HG03442 (cell line): ENCODE measurements around the gene SORBS2.

ENCODE experiments used
- ATAC-seq: cut with Tn5 transposase; IDR thresholded peaks from one replicate; pipeline ENCODE4 v1.9.1; 2021; ENCODE audit warnings: mild to moderate bottlenecking, moderate library complexity; ENCODE audit not compliant: unreplicated experiment

SORBS2 gene

GRCh38 chr4:185742766-185743165 is 69.2 kb downstream of the SORBS2 start:
- peak; percentile 69 for ATAC-seq

GRCh38 chr4:185741795-185742194 is 70.2 kb downstream of the SORBS2 start:
- no peak for ATAC-seq

GRCh38 chr4:185740471-185740873 is 71.5 kb downstream of the SORBS2 start:
- no peak for ATAC-seq

- no peak for ATAC-seq
These were observed 73.2 kb downstream of the SORBS2 start for GRCh38 chr4:185738820-185739219.

GRCh38 chr4:185738038-185738552 is 73.9 kb downstream of the SORBS2 start:
- ATAC-seq: no peak

GRCh38 chr4:185737489-185738037 is 74.4 kb downstream of the SORBS2 start:
- ATAC-seq: no peak

- no peak for ATAC-seq
These were observed 75.1 kb downstream of the SORBS2 start for GRCh38 chr4:185736882-185737281.

- ATAC-seq: no peak
These were observed 76.1 kb downstream of the SORBS2 start for GRCh38 chr4:185735866-185736400.

GRCh38 chr4:185734930-185735329 is 77.1 kb downstream of the SORBS2 start:
- ATAC-seq: no peak

GRCh38 chr4:185734214-185734613 is 77.8 kb downstream of the SORBS2 start:
- peak; percentile 57 for ATAC-seq

GRCh38 chr4:185730849-185731608 is 81.0 kb downstream of the SORBS2 start:
- ATAC-seq: peak; percentile 61

GRCh38 chr4:185730387-185730786 is 81.6 kb downstream of the SORBS2 start:
- peak; percentile 38 for ATAC-seq

- no peak for ATAC-seq
These were observed 82.6 kb downstream of the SORBS2 start for GRCh38 chr4:185729391-185729804.

GRCh38 chr4:185728893-185729292 is 83.1 kb downstream of the SORBS2 start:
- ATAC-seq: no peak

- no peak for ATAC-seq
These were observed 85.1 kb downstream of the SORBS2 start for GRCh38 chr4:185726931-185727330.

GRCh38 chr4:185723631-185724260 is 88.2 kb downstream of the SORBS2 start:
- ATAC-seq: no peak

GRCh38 chr4:185722029-185722316 is 90.0 kb downstream of the SORBS2 start:
- ATAC-seq: no peak

- no peak for ATAC-seq
These were observed 90.6 kb downstream of the SORBS2 start for GRCh38 chr4:185721190-185722028.

- no peak for ATAC-seq
These were observed 92.5 kb downstream of the SORBS2 start for GRCh38 chr4:185719500-185719858.

GRCh38 chr4:185718578-185719499 is 93.2 kb downstream of the SORBS2 start:
- no peak for ATAC-seq
